Fibroblast of the aortic adventitia (primary cell): ENCODE data around the gene SMCO3. TPM values are rescaled to one million over a fixed set of nuclear protein-coding genes. Genes with fewer than 3 reads are reported as not detected.

ENCODE experiments used
- DNase-seq: peaks from one replicate; pipeline ENCODE4 v3.0.0-alpha.2; 2010; ENCODE audit warnings: low read depth
- H3K4me3 ChIP-seq: 2 replicates; pipeline ENCODE4 v1.5.1; 2011; ENCODE audit warnings: low read depth, mild to moderate bottlenecking, control low read depth, low read length, moderate library complexity
- CTCF ChIP-seq: IDR thresholded peaks from 2 replicates; pipeline ENCODE4 v1.5.1; 2011; ENCODE audit warnings: mild to moderate bottlenecking, low read length, control low read depth, inconsistent platforms; ENCODE audit not compliant: insufficient read depth
- total RNA-seq: library from RNA; depleted of rRNA; stranded (reverse); fragments of >200 nt; gene quantifications from 2 replicates; pipeline ENCODE4 v1.2.3, GENCODE V29; 2012; ENCODE audit warnings: low replicate concordance

The SMCO3 gene
- total RNA-seq, 1 donor: 0.09 TPM

GRCh38 chr12:14843425-14843887 is 29.5 kb upstream of the SMCO3 start, which contains the start of gene ART4:
Gene ART4 (minus strand): TSS chr12:14843526. CDS start chr12:14843113, 413 bp downstream.
- no peak for TF ChIP-seq CTCF
- peak within 1 kb of the TSS; percentile 0 for H3K4me3 ChIP-seq
- peak; percentile 56 for DNase-seq

GRCh38 chr12:14842315-14842714 is 28.3 kb upstream of the SMCO3 start:
- TF ChIP-seq CTCF: no peak
- no peak for DNase-seq
- H3K4me3 ChIP-seq: no peak overlapping the region

GRCh38 chr12:14841761-14842160 is 27.8 kb upstream of the SMCO3 start:
- TF ChIP-seq CTCF: no peak
- H3K4me3 ChIP-seq: peak overlapping the region; percentile 3
- DNase-seq: peak; percentile 63

- no peak for TF ChIP-seq CTCF
Observed at GRCh38 chr12:14840616-14841015, 26.6 kb upstream of the SMCO3 start.

GRCh38 chr12:14839262-14839661 is 25.3 kb upstream of the SMCO3 start:
- TF ChIP-seq CTCF: no peak
- H3K4me3 ChIP-seq: no peak overlapping the region
- DNase-seq: no peak

More at GRCh38 chr12:14840616-14841015, 26.6 kb upstream of the SMCO3 start:
- DNase-seq: no peak
- H3K4me3 ChIP-seq: no peak overlapping the region

- peak overlapping the region; percentile 22 for H3K4me3 ChIP-seq
- peak; percentile 91 for DNase-seq
- TF ChIP-seq CTCF: no peak
Observed at GRCh38 chr12:14836336-14837210, 22.6 kb upstream of the SMCO3 start.
